ENCODE results near the gene TEX2. TPM values are rescaled to one million over a fixed set of nuclear protein-coding genes. Genes with fewer than 3 reads are reported as not detected.

Gene TEX2
- total and polyA plus RNA-seq, 9 of the 15 experiments (the other 6 are each of a cell fraction or from before 2014, with no cell fraction given) = 4.1 to 27.6 (median 19.3) TPM

DNA sequence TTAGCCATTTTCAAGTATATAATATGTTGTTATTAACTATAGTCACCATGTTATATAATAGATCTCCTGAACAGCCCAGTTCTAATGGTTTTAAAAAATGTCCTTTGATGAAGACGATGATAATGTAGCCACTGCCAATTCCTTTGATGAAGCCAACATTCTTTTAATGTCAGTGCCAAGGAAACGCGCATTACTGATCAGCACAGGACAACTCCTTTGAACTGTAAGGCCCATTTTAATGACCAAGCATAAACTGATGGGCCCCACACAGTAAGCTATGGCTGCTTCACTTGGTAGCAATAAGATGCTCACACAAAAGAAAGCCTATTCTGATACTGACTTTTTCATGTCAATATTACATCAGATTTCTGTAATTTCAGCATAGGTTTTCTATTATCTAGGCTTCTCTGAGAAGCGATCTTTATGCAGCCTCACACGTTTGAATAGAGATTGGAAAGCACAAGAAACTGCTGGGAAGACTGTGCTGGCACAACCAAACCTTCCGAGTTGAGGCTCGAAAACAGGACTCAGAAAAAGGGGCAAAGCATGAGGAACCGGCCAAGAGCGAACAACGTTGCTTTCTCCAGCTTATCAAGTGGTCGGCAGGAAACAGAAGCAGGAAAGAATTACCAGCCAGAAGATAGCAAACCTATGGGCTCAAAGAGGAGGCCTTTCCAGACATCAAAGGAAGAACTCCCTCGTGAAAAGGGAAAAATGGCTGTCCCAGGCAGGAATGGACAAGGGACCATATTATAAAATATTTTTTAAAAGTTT, 152.5 kb downstream of the TEX2 start (continued):
- TF ChIP-seq, protein P1, sequence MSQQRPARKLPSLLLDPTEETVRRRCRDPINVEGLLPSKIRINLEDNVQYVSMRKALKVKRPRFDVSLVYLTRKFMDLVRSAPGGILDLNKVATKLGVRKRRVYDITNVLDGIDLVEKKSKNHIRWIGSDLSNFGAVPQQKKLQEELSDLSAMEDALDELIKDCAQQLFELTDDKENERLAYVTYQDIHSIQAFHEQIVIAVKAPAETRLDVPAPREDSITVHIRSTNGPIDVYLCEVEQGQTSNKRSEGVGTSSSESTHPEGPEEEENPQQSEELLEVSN (IDR thresholded peaks at IDR 0.05; ENCODE audit: borderline replicate concordance in 1 of 2, extremely low read depth in 1 of 2, insufficient read depth in 1 of 2, insufficient read length in 1 of 2, low read depth in 1 of 2, low read length in 1 of 2, poor library complexity in 1 of 2, severe bottlenecking in 1 of 2) = peak in 1 of 2 experiments; percentile 43
- TF ChIP-seq TCFL5 (CRISPR knock-in tag; conservative IDR thresholded peaks at IDR 0.05) (no peak), TAL1 (IDR thresholded peaks at IDR 0.05) (peak; percentile 27; the same call in 1 of the 2 replicates), ZNF592 (IDR thresholded peaks at IDR 0.05) (0 out of 2 replicates have a peak, but pooled peaks have one; percentile 54), ZNF175 (CRISPR knock-in tag; IDR thresholded peaks at IDR 0.05; ENCODE audit: low read depth) (0 out of 2 replicates have a peak, but pooled peaks have one; percentile 24), PTTG1 (tag; IDR thresholded peaks at IDR 0.05; ENCODE audit: low read depth) (no peak), ATF3 (IDR thresholded peaks at IDR 0.05) (no peak), ATF3 (CRISPR knock-in tag; conservative IDR thresholded peaks at IDR 0.05) (no peak), CBX3 (IDR thresholded peaks at IDR 0.05; ENCODE audit: borderline replicate concordance in 1 of 2, low read length in 2 of 2) (0 out of 3 replicates have a peak, but pooled peaks of 1 of the 2 experiments have one; percentile 33), ZNF830 (CRISPR knock-in tag; IDR thresholded peaks at IDR 0.05) (no peak), ETV1 (tag; conservative IDR thresholded peaks at IDR 0.05; ENCODE audit: low read depth) (peak; percentile 63; the same call in 1 of the 2 replicates), WHSC1 (IDR thresholded peaks at IDR 0.05; ENCODE audit: low read length) (no peak), TRIM28 (IDR thresholded peaks at IDR 0.05) (0 out of 2 replicates have a peak, but pooled peaks have one; percentile 28), ZNF146 (CRISPR knock-in tag; IDR thresholded peaks at IDR 0.05; ENCODE audit: unreplicated experiment) (no peak), YY1 (IDR thresholded peaks at IDR 0.05; ENCODE audit: borderline replicate concordance in 1 of 3, control insufficient read depth in 1 of 3, extremely low read depth in 1 of 3, insufficient read depth in 3 of 3, insufficient read length in 1 of 3, insufficient replicate concordance in 2 of 3, low read depth in 1 of 3, low read length in 2 of 3) (peak in 1 of 3 experiments; percentile 48), POLR2H (tag; IDR thresholded peaks at IDR 0.05; ENCODE audit: low read depth) (no peak), L3MBTL2 (IDR thresholded peaks at IDR 0.05) (peak; percentile 45; the same call in 1 of the 2 replicates), TCF7 (IDR thresholded peaks at IDR 0.05; ENCODE audit: borderline replicate concordance) (0 out of 2 replicates have a peak, but pooled peaks have one; percentile 11), C11orf30 (IDR thresholded peaks at IDR 0.05; ENCODE audit: low read depth) (peak; percentile 41)
